NCI-H1048 (cell line): ENCODE measurements around the gene SNAP91.
"Not testable (repeated sequence)": the region's sequence is repeated elsewhere in the genome, so short reads cannot be mapped to it uniquely, and the experiment has no call there.

ENCODE experiments used
- DNase-seq: peaks from one replicate; lab custom pipeline; 2025; lab: John Stamatoyannopoulos, UW

SNAP91 gene

GRCh38 chr6:83708970-83709747, at the start of gene SNAP91:
SNAP91 (minus strand) TSS chr6:83709101; CDS start chr6:83707927, 1,174 bp downstream.
- no peak for DNase-seq

- no peak for DNase-seq
These were observed 49.6 kb upstream of the SNAP91 start for GRCh38 chr6:83758533-83758932.

- DNase-seq, result no peak
These were observed 48.1 kb upstream of the SNAP91 start for GRCh38 chr6:83757021-83757420.

GRCh38 chr6:83756565-83756964, 47.7 kb upstream of the SNAP91 start:
- DNase-seq, result no peak

- DNase-seq, result not testable (repeated sequence)
These were observed 43.5 kb upstream of the SNAP91 start for GRCh38 chr6:83752375-83752774.

- DNase-seq, result no peak
These were observed 32.2 kb upstream of the SNAP91 start for GRCh38 chr6:83741089-83741488.

- DNase-seq, result no peak
These were observed 26.6 kb upstream of the SNAP91 start for GRCh38 chr6:83735461-83735860.

- no peak for DNase-seq
These were observed 21.0 kb upstream of the SNAP91 start for GRCh38 chr6:83729871-83730270.

- no peak for DNase-seq
These were observed 14.0 kb upstream of the SNAP91 start for GRCh38 chr6:83722876-83723275.

- no peak for DNase-seq
These were observed 8.9 kb upstream of the SNAP91 start for GRCh38 chr6:83717809-83718208.

- DNase-seq, result no peak
These were observed 3.1 kb upstream of the SNAP91 start for GRCh38 chr6:83711958-83712357.

GRCh38 chr6:83709748-83710050, 798 bp upstream of the SNAP91 start:
- no peak for DNase-seq

- DNase-seq, result no peak
These were observed 343 bp downstream of the SNAP91 start for GRCh38 chr6:83708546-83708969.

- DNase-seq, result no peak
These were observed 914 bp downstream of the SNAP91 start for GRCh38 chr6:83707829-83708545.

GRCh38 chr6:83702749-83703148, 6.2 kb downstream of the SNAP91 start:
- DNase-seq, result no peak

- DNase-seq, result no peak
These were observed 6.8 kb downstream of the SNAP91 start for GRCh38 chr6:83702077-83702476.

GRCh38 chr6:83696674-83697073, 12.2 kb downstream of the SNAP91 start:
- no peak for DNase-seq

GRCh38 chr6:83685481-83685880, 23.4 kb downstream of the SNAP91 start:
- DNase-seq, result no peak

- DNase-seq, result no peak
These were observed 31.1 kb downstream of the SNAP91 start for GRCh38 chr6:83677791-83678190.

- DNase-seq, result no peak
These were observed 70.9 kb downstream of the SNAP91 start for GRCh38 chr6:83637953-83638352.

- no peak for DNase-seq
These were observed 72.1 kb downstream of the SNAP91 start for GRCh38 chr6:83636800-83637199.

GRCh38 chr6:83633609-83634008, 75.3 kb downstream of the SNAP91 start:
- no peak for DNase-seq

GRCh38 chr6:83633149-83633548, 75.8 kb downstream of the SNAP91 start:
- no peak for DNase-seq

GRCh38 chr6:83629908-83630307, 79.0 kb downstream of the SNAP91 start:
- not testable (repeated sequence) for DNase-seq
